ENCODE data around the gene SLC37A2.

GRCh38 chr11:125075242-125075625, 12.1 kb downstream of the SLC37A2 start:
- TF ChIP-seq JUND (IDR thresholded peaks at IDR 0.05) = no peak
- no peak for TF ChIP-seq CTCF (IDR thresholded peaks at IDR 0.05)
- TF ChIP-seq YY1 (IDR thresholded peaks at IDR 0.05; ENCODE audit: low read depth) = no peak
- TF ChIP-seq SIN3A (IDR thresholded peaks at IDR 0.05; ENCODE audit: borderline replicate concordance, low read depth, low read length) = no peak
- no peak for TF ChIP-seq RFX5 (IDR thresholded peaks at IDR 0.05; ENCODE audit: low read length)
- no peak for TF ChIP-seq MAX (IDR thresholded peaks at IDR 0.05; ENCODE audit: low read depth)
- TF ChIP-seq, protein P1, sequence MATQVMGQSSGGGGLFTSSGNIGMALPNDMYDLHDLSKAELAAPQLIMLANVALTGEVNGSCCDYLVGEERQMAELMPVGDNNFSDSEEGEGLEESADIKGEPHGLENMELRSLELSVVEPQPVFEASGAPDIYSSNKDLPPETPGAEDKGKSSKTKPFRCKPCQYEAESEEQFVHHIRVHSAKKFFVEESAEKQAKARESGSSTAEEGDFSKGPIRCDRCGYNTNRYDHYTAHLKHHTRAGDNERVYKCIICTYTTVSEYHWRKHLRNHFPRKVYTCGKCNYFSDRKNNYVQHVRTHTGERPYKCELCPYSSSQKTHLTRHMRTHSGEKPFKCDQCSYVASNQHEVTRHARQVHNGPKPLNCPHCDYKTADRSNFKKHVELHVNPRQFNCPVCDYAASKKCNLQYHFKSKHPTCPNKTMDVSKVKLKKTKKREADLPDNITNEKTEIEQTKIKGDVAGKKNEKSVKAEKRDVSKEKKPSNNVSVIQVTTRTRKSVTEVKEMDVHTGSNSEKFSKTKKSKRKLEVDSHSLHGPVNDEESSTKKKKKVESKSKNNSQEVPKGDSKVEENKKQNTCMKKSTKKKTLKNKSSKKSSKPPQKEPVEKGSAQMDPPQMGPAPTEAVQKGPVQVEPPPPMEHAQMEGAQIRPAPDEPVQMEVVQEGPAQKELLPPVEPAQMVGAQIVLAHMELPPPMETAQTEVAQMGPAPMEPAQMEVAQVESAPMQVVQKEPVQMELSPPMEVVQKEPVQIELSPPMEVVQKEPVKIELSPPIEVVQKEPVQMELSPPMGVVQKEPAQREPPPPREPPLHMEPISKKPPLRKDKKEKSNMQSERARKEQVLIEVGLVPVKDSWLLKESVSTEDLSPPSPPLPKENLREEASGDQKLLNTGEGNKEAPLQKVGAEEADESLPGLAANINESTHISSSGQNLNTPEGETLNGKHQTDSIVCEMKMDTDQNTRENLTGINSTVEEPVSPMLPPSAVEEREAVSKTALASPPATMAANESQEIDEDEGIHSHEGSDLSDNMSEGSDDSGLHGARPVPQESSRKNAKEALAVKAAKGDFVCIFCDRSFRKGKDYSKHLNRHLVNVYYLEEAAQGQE (IDR thresholded peaks at IDR 0.05; ENCODE audit: low read depth, low read length) = no peak
- TF ChIP-seq POLR2AphosphoS5 (IDR thresholded peaks at IDR 0.05; ENCODE audit: low read depth, low read length) = no peak
- TF ChIP-seq, protein P2, sequence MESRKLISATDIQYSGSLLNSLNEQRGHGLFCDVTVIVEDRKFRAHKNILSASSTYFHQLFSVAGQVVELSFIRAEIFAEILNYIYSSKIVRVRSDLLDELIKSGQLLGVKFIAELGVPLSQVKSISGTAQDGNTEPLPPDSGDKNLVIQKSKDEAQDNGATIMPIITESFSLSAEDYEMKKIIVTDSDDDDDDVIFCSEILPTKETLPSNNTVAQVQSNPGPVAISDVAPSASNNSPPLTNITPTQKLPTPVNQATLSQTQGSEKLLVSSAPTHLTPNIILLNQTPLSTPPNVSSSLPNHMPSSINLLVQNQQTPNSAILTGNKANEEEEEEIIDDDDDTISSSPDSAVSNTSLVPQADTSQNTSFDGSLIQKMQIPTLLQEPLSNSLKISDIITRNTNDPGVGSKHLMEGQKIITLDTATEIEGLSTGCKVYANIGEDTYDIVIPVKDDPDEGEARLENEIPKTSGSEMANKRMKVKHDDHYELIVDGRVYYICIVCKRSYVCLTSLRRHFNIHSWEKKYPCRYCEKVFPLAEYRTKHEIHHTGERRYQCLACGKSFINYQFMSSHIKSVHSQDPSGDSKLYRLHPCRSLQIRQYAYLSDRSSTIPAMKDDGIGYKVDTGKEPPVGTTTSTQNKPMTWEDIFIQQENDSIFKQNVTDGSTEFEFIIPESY (IDR thresholded peaks at IDR 0.05; ENCODE audit: borderline replicate concordance, low read depth) = no peak
- no peak for TF ChIP-seq SMC3 (IDR thresholded peaks at IDR 0.05; ENCODE audit: low read depth, low read length)
- no peak for TF ChIP-seq NRF1 (IDR thresholded peaks at IDR 0.05; ENCODE audit: low read depth, low read length)

All from SK-N-SH (cell line).